A549 treated with AZD9567 at 1 μM for 4 hours (cell line): ENCODE measurements around the gene ABCA4. TPM values are rescaled to one million over a fixed set of nuclear protein-coding genes. Genes with fewer than 3 reads are reported as not detected.

Experiments used
- total RNA-seq: library from RNA; stranded (reverse); fragments of 200-300 nt; extraction: Qiagen RNA extraction; gene quantifications from 5 replicates; pipeline ENCODE4 v1.2.3, GENCODE V29; 2022; ENCODE audit not compliant: insufficient read depth

ABCA4 gene
- total RNA-seq: 0.05 to 0.16 TPM (median 0.10 TPM) in 4 of 5 replicates, not detected in the other

DNA sequence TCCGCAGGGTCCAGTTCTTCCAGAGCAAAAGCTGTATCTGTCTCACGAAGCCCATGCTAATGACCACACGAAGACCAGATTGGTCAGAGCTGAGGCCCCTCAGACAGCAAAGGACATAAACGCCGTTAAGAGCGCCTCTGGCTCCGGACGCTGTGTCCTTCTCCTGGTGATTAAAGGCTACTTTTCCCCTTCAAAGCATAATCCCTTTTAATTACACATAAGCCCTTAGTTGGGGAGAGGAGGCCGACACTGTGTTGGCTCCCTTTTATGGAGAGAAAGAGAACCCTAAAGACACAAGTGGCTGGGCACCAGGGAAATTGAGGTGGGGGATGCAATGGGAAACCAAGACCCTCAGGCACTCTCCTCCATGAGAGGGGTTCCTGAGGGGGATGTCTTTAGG, at the start of gene ABCA4:
ABCA4 (minus strand) TSS at position 158 of the 400 bp plus-strand sequence; CDS start at position 55, 103 bp downstream.

Other genes with a start within 250 kb of the ABCA4 start
- 36.0 to 50.6 TPM (median 38.5 TPM) in 5 replicates for gene DNTTIP2, start 241.9 kb downstream of the ABCA4 start, total RNA-seq
- gene GCLM, start 211.7 kb downstream of the ABCA4 start, total RNA-seq: 88.9 to 109 TPM (median 95.6 TPM) in 5 replicates
- gene ARHGAP29, start 116.4 kb upstream of the ABCA4 start, total RNA-seq: 11.3 to 13.2 TPM (median 12.8 TPM) in 5 replicates